Transverse colon (tissue), 4 donors: ENCODE measurements around the gene GFRA4. TPM values are rescaled to one million over a fixed set of nuclear protein-coding genes. Genes with fewer than 3 reads are reported as not detected.

ENCODE experiments used
- DNase-seq: peaks from one replicate; pipeline ENCODE4 v3.0.0-alpha.2; 2019
- H3K27ac ChIP-seq, 4 donors: fragments of 200-600 bp; sonication (generic); 2 replicates each; pipeline ENCODE4 v1.5.1; 2016 to 2018; ENCODE audit warnings: inconsistent platforms in 4 of 4
- H3K27me3 ChIP-seq: fragments of 200-600 bp; sonication (generic); 2 replicates; pipeline ENCODE4 v1.5.1; 2017; ENCODE audit warnings: inconsistent platforms
- H3K36me3 ChIP-seq, 4 donors: fragments of 200-600 bp; sonication (generic); 2 replicates each; pipeline ENCODE4 v1.5.1; 2017 to 2019; ENCODE audit warnings: inconsistent platforms in 4 of 4
- H3K4me1 ChIP-seq, 4 donors: fragments of 200-600 bp; sonication (generic); 2 replicates each; pipeline ENCODE4 v1.5.1; 2017 to 2020; ENCODE audit warnings: inconsistent platforms in 4 of 4
- H3K4me3 ChIP-seq, 4 donors: fragments of 200-600 bp; sonication (generic); 1 replicate in 1 of 4; 2 replicates in 3 of 4; pipeline versions ENCODE4 v1.5.1 to v1.6.1; 2017 to 2019; ENCODE audit warnings: inconsistent platforms in 4 of 4
- H3K9me3 ChIP-seq, 2 donors: fragments of 200-600 bp; sonication (generic); 2 replicates each; pipeline ENCODE4 v1.5.1; 2017 to 2019; ENCODE audit warnings: inconsistent platforms in 2 of 2
- CTCF ChIP-seq, 5 experiments: fragments of 200-600 bp in 3 of 5; fragments of 450-650 bp in 2 of 5; sonication (generic) in 3 of 5; IDR thresholded peaks; 1 replicate in 2 of 5; 2 replicates in 3 of 5; pipeline ENCODE4 v1.5.1; 2016 to 2017; ENCODE audit warnings: antibody characterized with exemption in 5 of 5, inconsistent platforms in 3 of 5, mild to moderate bottlenecking in 2 of 5, moderate library complexity in 1 of 5
- EP300 ChIP-seq: sonication (generic); formaldehyde crosslinking; IDR thresholded peaks from one replicate; pipeline ENCODE4 v1.6.1; 2017; ENCODE audit warnings: antibody characterized with exemption, low read depth
- POLR2A ChIP-seq: fragments of 450-650 bp; IDR thresholded peaks from one replicate; pipeline ENCODE4 v1.6.1; 2016; ENCODE audit warnings: antibody characterized with exemption, mild to moderate bottlenecking, moderate library complexity
- POLR2AphosphoS5 ChIP-seq, 3 donors: sonication (generic); formaldehyde crosslinking; IDR thresholded peaks; one replicate each; pipeline ENCODE4 v1.6.1; 2016; ENCODE audit warnings: antibody characterized with exemption in 3 of 3
- WGBS, 2 donors: methylation state at CpG; one replicate each; pipeline ENCODE4 v1.1.5; 2018; ENCODE audit warnings: low coverage in 1 of 2; 5-methylcytosine and 5-hydroxymethylcytosine counted together
- in situ Hi-C, 4 donors: fragments of 200-750 bp; cut with MboI; loops; one replicate each; pipeline versions ENCODE4 v1.15.0 to v1.15.1; 2017; ENCODE audit warnings: low sequenced_read_pairs in 3 of 4, low pct_ligation_motif_present in 1 of 4, low pct_unique_long_range_greater_than_20kb in 1 of 4
- intact Hi-C: fragments of 100-400 bp; cut with DNase I; formaldehyde crosslinking; loops from one replicate; pipeline ENCODE4 v1.15.1; 2023; ENCODE audit warnings: low total_unique reads
- total RNA-seq, 4 donors: library from RNA; depleted of rRNA; stranded (reverse); fragments of >200 nt; gene quantifications; one replicate each; pipeline ENCODE4 v1.1.0, GENCODE V29; 2016

GFRA4 gene
- not detected for total RNA-seq

DNA sequence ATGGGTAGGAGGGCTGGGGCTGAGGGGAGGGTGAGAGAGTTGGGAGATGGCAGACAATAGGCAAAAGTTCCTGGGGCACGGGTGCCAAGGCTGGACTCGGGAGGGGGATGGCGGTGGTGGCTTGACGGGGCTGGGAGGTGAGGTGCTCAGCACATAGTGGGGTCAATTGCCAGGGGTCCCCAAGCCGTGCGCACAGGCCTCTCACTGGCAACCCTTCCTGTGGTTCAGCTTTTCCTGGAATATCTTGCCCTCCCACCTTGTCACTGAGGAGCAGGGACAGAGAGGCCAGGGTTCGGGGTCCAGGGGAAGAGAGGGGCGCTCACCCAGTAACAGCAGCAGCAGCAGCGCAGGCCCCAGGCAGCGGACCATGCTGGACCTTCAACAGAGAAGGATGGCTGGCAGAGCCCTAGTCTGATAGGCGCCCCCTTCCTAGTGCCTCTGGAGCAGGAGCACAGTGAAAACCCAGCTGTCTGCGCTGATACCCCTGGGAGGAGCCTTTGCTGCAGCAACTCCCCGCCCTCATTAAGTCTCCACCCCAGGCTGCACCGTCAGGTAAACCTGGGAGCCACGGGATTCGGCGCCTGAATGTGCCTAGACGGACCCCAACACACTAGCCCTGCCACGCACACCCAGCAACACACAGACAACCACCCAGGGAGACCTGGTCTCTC, at the start of gene GFRA4:
TSS of gene GFRA4 (minus strand) at position 369 of the 671 bp plus-strand sequence. CDS start at position 369, 0 bp downstream.
- TF ChIP-seq POLR2AphosphoS5 (IDR thresholded peaks at IDR 0.05) = no peak
- no peak for TF ChIP-seq EP300
- no peak for TF ChIP-seq CTCF (IDR thresholded peaks at IDR 0.05)
- no peak for TF ChIP-seq POLR2A
- Histone ChIP-seq H3K36me3 (no peaks in the 10 kb centered on the region), H3K9me3 (no peaks in the 10 kb centered on the region), H3K4me3 (no peak within 1 kb of the TSS), H3K4me1 (peaks cover 0 to 9% (median 5%) of the 10 kb centered on the region in 4 donors), H3K27me3 (peaks cover 53% of the 10 kb centered on the region), H3K27ac (no peak within 1 kb of the TSS)
- in situ Hi-C loops = no loop called here
- intact Hi-C loops = no loop called here
- DNase-seq = no peak
- 79% methylated on average over 19 of the region's 19 CpGs; no CpG with 5 or more reads in 1 of the 2 donors for WGBS, 2 donors

DNA sequence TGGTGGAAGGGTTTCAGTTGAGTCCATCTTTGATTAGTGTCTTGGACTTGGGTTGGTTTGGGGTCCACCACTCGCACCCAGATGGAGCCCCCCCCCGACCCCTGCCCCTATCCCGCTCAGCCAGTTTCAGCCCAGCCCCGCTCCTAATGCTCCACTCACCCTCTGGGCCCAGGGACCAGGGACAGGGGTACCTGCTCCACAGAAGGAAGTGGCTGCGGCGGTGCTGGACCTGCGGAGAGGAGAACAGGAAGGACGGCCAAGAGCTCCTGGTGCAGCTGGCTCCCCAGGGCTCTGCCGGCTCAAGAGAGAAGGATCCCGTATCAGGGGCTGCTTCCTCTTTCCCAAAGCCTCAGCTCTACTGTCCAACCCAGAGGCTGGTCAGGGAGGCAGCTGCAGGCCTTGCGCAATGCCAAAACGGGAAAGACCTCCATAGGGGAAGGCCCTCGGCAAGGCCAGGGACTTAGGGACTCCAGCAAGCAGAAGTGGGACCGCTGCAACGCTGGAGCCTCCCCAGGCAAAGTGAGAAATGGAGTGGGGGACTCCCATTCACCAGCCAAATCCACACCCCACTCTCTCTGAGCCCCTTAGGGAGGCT, 49.2 kb upstream of the GFRA4 start, which contains the start of gene SIGLEC1:
TSS of gene SIGLEC1 (minus strand) at position 322 of the 595 bp plus-strand sequence. CDS start 5,472 bp downstream, outside the sequence.
- H3K4me1 ChIP-seq = peaks cover 0 to 3% (median 0%) of the 10 kb centered on the region in 4 donors
- peak; percentile 54 for DNase-seq
- no peak for TF ChIP-seq CTCF (IDR thresholded peaks at IDR 0.05)
- no peak for TF ChIP-seq POLR2AphosphoS5 (IDR thresholded peaks at IDR 0.05)
- TF ChIP-seq POLR2A = no peak
- TF ChIP-seq EP300 = no peak
- in situ Hi-C loops (no loop called here), intact Hi-C loops (no loop called here)
- 77% methylated on average over 11 of the region's 15 CpGs; no CpG with 5 or more reads in 1 of the 2 donors for WGBS, 2 donors
- H3K27me3 ChIP-seq = no peaks in the 10 kb centered on the region
- H3K36me3 ChIP-seq = no peaks in the 10 kb centered on the region
- H3K4me3 ChIP-seq = no peak within 1 kb of the TSS
- no peak within 1 kb of the TSS for H3K27ac ChIP-seq
- H3K9me3 ChIP-seq = no peaks in the 10 kb centered on the region

DNA sequence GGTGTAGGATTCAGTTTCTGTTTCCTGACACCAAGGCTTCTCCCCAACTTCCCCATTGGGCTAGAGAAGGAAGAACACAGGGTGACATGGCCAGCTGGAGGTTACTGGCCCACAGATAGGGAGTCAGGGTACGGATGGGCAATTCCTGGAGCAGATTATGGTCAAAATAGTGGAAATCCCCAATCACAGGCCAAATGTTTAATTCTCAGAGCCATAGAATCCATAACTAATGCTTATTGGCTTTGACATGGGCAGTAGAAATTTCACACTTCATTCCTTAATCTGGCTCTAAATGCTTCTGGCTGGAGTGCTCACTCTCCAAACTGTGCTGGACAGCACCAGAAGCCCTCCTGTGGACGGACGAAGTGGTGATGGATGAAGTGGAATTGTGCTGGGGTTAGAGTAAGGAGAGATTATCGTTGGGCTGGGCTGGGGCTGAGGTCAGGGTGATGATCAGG, 48.3 kb upstream of the GFRA4 start:
- no peak overlapping the region for H3K27ac ChIP-seq
- in situ Hi-C loops (no loop called here), intact Hi-C loops (no loop called here)
- no peak for TF ChIP-seq POLR2AphosphoS5 (IDR thresholded peaks at IDR 0.05)
- TF ChIP-seq CTCF (IDR thresholded peaks at IDR 0.05) = no peak
- TF ChIP-seq EP300 = no peak
- TF ChIP-seq POLR2A = no peak
- peaks cover 0 to 3% (median 0%) of the 10 kb centered on the region in 4 donors for H3K4me1 ChIP-seq
- H3K27me3 ChIP-seq = no peaks in the 10 kb centered on the region
- H3K9me3 ChIP-seq = no peaks in the 10 kb centered on the region
- WGBS, 2 donors = 72 to 84% methylated on average over 3 to 4 of the region's 4 CpGs
- no peaks in the 10 kb centered on the region for H3K36me3 ChIP-seq
- H3K4me3 ChIP-seq = no peak overlapping the region
- DNase-seq = no peak

GRCh38 chr20:3710703-3711483, 47.7 kb upstream of the GFRA4 start:
- H3K27me3 ChIP-seq = no peaks in the 10 kb centered on the region
- H3K27ac ChIP-seq = peak overlapping the region in 2 of 4 donors; percentile 1 to 36
- intact Hi-C loops = loop anchor here (1.0 kb wide), 1 partner anchor 36 kb away; no protein-coding TSS in a partner anchor

More at GRCh38 chr20:3710703-3711483, 47.7 kb upstream of the GFRA4 start:
- no peaks in the 10 kb centered on the region for H3K9me3 ChIP-seq
- 26% methylated on average over 18 of the region's 18 CpGs; no CpG with 5 or more reads in 1 of the 2 donors for WGBS, 2 donors
- in situ Hi-C loops = no loop called here
- DNase-seq = peak; percentile 72
- H3K4me3 ChIP-seq = no peak overlapping the region
- H3K36me3 ChIP-seq = no peaks in the 10 kb centered on the region
- TF ChIP-seq POLR2AphosphoS5 (IDR thresholded peaks at IDR 0.05) = no peak
- TF ChIP-seq EP300 = no peak
- TF ChIP-seq CTCF (IDR thresholded peaks at IDR 0.05) = peak; percentile 89 to 97 (median 95)
- no peak for TF ChIP-seq POLR2A
- H3K4me1 ChIP-seq = peaks cover 0 to 3% (median 0%) of the 10 kb centered on the region in 4 donors
